ENCODE data around the gene CALML4. TPM values are rescaled to one million over a fixed set of nuclear protein-coding genes. Genes with fewer than 3 reads are reported as not detected.
"Not testable (repeated sequence)": the region's sequence is repeated elsewhere in the genome, so short reads cannot be mapped to it uniquely, and the experiment has no call there.

CALML4 gene
- total and polyA plus RNA-seq, 12 donors = 0.28 to 5.9 (median 0.86) TPM

- no peaks in the 10 kb centered on the region for H3K27me3 ChIP-seq
- DNase-seq (no peak), ATAC-seq (no peak)
- H3K4me3 ChIP-seq = no peak overlapping the region
- H3K4me1 ChIP-seq = peaks cover 0 to 5% (median 0%) of the 10 kb centered on the region in 9 donors
- WGBS, 2 donors = 94 to 95% methylated on average over 1 of the region's 1 CpG
- H3K9me3 ChIP-seq = peaks cover 0 to 42% (median 13%) of the 10 kb centered on the region in 11 donors
- no peaks in the 10 kb centered on the region for H3K36me3 ChIP-seq
- intact Hi-C loops (cut with DNase I) = loop anchor here in 1 of 10 donors (10.0 kb wide), 1 partner anchor 281 kb away; no protein-coding TSS in a partner anchor
- no peak for TF ChIP-seq CTCF (IDR thresholded peaks at IDR 0.05)
- H3K27ac ChIP-seq = no peak overlapping the region
Measured at GRCh38 chr15:68244235-68244634, 39.1 kb upstream of the CALML4 start.

- H3K27ac ChIP-seq = no peak overlapping the region
- no peaks in the 10 kb centered on the region for H3K27me3 ChIP-seq
- H3K36me3 ChIP-seq = no peaks in the 10 kb centered on the region
- WGBS, 2 donors = 69 to 71% methylated on average over 5 of the region's 5 CpGs
- TF ChIP-seq CTCF (IDR thresholded peaks at IDR 0.05) = no peak
- H3K9me3 ChIP-seq = peaks cover 0 to 39% (median 13%) of the 10 kb centered on the region in 11 donors
- DNase-seq (no peak), ATAC-seq (no peak)
- no peaks in the 10 kb centered on the region for H3K4me1 ChIP-seq
- intact Hi-C loops (cut with DNase I) = loop anchor here in 1 of 10 donors (10.0 kb wide), 1 partner anchor 283 kb away; no protein-coding TSS in a partner anchor
- no peak overlapping the region for H3K4me3 ChIP-seq
Measured at GRCh38 chr15:68241088-68241935, 36.2 kb upstream of the CALML4 start.

- H3K4me1 ChIP-seq = no peaks in the 10 kb centered on the region
- DNase-seq (no peak), ATAC-seq (no peak)
- no peak for TF ChIP-seq CTCF (IDR thresholded peaks at IDR 0.05)
- no peaks in the 10 kb centered on the region for H3K36me3 ChIP-seq
- intact Hi-C loops (cut with DNase I) = no loop called here
- no peaks in the 10 kb centered on the region for H3K27me3 ChIP-seq
- no peak overlapping the region for H3K4me3 ChIP-seq
- peaks cover 0 to 25% (median 6%) of the 10 kb centered on the region in 11 donors for H3K9me3 ChIP-seq
- H3K27ac ChIP-seq = no peak overlapping the region
Measured at GRCh38 chr15:68239025-68239424, 33.9 kb upstream of the CALML4 start.

GRCh38 chr15:68235022-68235421 lies 29.9 kb upstream of the CALML4 start:
- intact Hi-C loops (cut with DNase I) = no loop called here
- Histone ChIP-seq H3K36me3 (no peaks in the 10 kb centered on the region), H3K9me3 (no peaks in the 10 kb centered on the region), H3K4me3 (no peak overlapping the region), H3K4me1 (peaks cover 0 to 18% (median 3%) of the 10 kb centered on the region in 9 donors), H3K27ac (no peak overlapping the region), H3K27me3 (no peaks in the 10 kb centered on the region)
- TF ChIP-seq CTCF (IDR thresholded peaks at IDR 0.05) = no peak
- no peak for ATAC-seq
- 91% methylated on average over 4 of the region's 4 CpGs for WGBS, 2 donors
- no peak for DNase-seq

- H3K9me3 ChIP-seq; H3K4me3 ChIP-seq; H3K27me3 ChIP-seq; H3K27ac ChIP-seq; H3K36me3 ChIP-seq; DNase-seq; intact Hi-C loops (cut with DNase I); ATAC-seq: not testable (repeated sequence)
- H3K4me1 ChIP-seq = peaks cover 0 to 21% (median 5%) of the 10 kb centered on the region in 9 donors
- 91 to 92% methylated on average over 9 of the region's 9 CpGs for WGBS, 2 donors
Measured at GRCh38 chr15:68234520-68234919, 29.4 kb upstream of the CALML4 start.

Data from heart right ventricle (tissue), 16 donors.